Lung microvascular endothelial cell (primary cell): ENCODE data around the gene CHPF. TPM values are rescaled to one million over a fixed set of nuclear protein-coding genes. Genes with fewer than 3 reads are reported as not detected.

Experiments
- DNase-seq, 2 donors: peaks; one replicate each; pipeline versions ENCODE4 v3.0.0 to v3.0.0-alpha.2; 2010; ENCODE audit warnings: low read depth in 2 of 2
- total RNA-seq: library from RNA; depleted of rRNA; stranded (reverse); fragments of >200 nt; gene quantifications from 2 replicates; pipeline ENCODE4 v1.2.1, GENCODE V29; 2014

The CHPF gene, protein sequence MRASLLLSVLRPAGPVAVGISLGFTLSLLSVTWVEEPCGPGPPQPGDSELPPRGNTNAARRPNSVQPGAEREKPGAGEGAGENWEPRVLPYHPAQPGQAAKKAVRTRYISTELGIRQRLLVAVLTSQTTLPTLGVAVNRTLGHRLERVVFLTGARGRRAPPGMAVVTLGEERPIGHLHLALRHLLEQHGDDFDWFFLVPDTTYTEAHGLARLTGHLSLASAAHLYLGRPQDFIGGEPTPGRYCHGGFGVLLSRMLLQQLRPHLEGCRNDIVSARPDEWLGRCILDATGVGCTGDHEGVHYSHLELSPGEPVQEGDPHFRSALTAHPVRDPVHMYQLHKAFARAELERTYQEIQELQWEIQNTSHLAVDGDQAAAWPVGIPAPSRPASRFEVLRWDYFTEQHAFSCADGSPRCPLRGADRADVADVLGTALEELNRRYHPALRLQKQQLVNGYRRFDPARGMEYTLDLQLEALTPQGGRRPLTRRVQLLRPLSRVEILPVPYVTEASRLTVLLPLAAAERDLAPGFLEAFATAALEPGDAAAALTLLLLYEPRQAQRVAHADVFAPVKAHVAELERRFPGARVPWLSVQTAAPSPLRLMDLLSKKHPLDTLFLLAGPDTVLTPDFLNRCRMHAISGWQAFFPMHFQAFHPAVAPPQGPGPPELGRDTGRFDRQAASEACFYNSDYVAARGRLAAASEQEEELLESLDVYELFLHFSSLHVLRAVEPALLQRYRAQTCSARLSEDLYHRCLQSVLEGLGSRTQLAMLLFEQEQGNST
- total RNA-seq = 0.40 and 0.44 TPM in 2 replicates

DNA sequence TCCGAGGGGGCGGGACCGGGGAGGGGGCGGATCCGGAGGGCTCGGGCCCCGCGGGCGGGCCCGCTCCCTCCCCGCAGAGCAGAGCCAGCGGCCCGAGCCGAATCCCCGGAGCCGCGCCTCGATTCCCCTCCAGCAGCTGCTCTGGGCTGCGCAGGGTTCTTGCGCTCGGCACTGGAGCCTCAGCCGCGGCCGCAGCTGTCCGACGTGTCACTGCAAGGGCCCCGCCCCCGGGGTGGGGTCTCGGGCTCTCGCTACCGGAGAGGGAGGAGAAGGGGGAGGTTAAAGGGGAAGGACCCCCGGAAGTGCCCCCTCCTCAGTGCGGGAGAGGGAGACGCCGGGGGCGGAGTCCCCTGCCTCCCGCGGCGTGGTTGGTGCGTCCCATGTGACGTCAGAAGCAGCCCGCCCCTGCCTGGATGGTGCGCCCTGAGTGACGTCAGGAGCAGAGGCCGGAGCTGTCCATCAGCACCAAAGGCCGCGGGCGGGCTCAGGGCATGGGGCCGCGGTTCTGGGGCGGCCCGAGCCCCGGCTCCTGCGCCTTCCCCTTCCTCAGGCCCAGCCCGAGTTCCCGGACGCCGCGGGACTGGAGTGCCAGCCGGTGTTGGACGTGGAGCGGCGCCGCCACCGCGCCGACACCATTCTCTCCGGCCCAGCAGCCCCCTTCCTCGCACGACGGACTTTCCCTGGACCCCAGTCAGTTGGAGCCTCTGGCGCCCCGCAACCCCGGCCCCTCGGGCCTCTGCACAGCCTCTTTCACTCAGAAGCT, at the start of gene CHPF, which contains the start of gene TMEM198:
CHPF (minus strand) TSS at position 214 of the 763 bp plus-strand sequence. CDS start 271 bp downstream, outside the sequence.
TMEM198 (plus strand) TSS at position 433 of the 763 bp plus-strand sequence. CDS start 700 bp downstream, outside the sequence.
- DNase-seq = peak; percentile 90 to 93

DNA sequence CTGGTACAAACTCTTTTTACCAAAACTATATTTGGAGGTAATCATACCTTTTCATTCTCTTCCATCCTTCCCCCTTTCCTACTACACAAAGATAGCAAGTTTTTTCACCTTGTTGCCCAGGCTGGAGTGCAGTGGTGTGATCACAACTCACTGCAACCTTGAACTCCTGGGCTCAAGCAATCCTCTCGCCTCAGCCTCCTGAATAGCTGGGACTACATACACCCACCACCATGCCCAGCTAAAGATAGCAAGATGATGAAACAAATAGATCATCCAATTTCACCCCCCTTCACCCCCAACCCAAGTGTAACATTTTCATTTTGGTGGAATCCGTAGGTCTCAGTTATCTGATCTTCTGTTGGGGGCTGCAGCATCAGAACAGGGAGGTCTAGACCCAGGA, 49.5 kb upstream of the CHPF start:
- no peak for DNase-seq

GRCh38 chr2:219592736-219593135, 49.1 kb upstream of the CHPF start:
- DNase-seq = no peak

DNA sequence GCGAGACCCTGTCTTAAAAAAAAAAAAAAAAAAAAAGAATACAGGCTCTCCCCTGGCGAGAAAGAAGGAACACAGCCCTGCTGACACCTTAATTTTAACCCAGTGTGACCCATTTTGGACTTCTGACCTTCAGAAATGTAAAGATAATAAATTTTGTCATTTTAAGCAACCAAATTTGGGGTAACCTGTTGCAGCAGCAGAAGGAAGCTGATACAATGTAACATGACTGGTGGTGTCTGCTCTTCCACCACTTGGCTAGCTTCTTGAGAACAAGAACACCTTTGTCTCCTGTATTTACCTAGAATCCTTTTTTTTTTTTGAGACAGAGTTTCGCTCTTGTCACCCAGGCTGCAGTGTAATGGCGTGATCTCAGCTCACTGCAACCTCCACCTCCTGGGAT, 47.5 kb upstream of the CHPF start:
- no peak for DNase-seq

GRCh38 chr2:219581346-219581745, 37.7 kb upstream of the CHPF start:
- DNase-seq = no peak

DNA sequence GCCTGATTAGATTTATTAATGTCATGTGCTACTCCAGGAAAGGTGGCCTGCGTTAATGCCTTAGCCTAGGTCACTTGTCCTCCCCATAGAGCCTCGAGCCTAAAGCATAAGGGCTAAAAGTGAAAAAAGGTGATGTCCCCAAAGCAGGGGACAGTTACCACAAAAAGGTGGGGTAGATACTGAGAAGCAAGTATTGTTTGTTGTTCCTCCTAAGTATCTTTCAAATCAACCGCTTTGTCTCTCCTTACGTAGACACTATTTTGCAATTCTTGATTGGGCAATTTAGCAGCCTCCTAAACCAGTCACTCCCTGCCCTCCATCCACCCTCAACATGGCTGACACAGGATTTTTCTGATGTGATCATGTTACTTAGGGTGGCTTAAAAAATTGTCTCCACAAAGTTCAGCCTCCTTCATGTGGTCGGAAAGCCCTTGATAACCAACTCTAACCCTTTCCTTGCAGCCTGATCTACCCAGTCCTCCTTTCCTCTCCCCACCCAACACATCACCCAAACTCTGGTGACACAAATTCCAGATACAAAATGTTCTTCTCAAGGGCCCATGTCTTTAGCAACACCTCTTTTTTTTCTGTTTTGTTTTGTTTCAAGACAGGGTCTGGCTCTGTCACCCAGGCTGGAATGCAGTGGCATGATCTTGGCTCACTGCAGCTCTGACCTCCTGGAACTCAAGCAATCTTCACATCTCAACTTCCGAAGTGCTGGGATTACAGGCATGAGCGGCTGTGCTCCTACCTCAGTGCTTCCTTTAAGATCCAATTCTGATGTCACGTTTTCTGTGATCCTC, 35.4 kb upstream of the CHPF start:
- DNase-seq = no peak

DNA sequence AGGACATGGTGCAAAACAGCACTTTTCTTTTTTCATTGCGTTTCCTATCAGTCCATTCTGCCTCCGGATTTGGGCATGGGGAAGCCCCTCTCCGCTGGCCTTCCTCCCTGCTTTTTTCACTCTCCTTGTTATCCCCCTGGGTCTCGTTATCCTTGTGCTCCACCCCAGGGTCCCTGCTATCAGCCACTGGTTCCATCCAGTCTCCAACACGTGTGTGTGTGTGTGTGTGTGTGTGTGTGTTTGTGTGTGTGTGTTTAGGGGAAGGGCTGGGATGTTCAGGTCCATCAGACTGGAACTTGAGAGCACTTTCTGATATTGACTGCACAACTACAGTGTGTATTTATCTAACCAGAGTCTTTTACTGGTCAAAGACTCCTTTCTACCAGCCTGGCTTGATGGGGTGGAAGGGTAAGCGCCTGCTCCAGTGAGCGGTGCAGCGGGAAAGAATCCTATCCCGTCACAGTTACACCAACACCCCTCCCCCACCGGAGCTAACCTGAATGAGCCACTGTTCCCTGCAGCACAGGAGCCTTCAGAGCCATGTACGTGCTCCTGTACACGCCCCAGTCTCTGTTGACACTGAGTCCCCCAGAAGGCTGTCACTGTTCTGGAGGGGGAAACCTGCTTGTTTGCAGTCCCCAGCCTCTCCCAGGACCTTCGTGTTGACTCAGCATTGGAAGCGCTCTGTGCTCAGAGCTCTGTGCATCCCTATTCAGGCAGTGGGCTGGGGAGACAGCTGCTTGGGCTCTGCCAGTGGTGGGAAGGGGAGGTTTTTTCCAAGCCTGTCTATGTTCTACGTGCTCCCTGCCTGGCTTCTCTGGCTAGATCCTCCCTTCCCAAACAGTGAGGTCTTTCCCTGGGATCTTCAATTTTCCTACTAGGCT, 33.1 kb upstream of the CHPF start:
- DNase-seq = no peak

- no peak for DNase-seq
Measured at GRCh38 chr2:219575566-219576504, 32.2 kb upstream of the CHPF start.

DNA sequence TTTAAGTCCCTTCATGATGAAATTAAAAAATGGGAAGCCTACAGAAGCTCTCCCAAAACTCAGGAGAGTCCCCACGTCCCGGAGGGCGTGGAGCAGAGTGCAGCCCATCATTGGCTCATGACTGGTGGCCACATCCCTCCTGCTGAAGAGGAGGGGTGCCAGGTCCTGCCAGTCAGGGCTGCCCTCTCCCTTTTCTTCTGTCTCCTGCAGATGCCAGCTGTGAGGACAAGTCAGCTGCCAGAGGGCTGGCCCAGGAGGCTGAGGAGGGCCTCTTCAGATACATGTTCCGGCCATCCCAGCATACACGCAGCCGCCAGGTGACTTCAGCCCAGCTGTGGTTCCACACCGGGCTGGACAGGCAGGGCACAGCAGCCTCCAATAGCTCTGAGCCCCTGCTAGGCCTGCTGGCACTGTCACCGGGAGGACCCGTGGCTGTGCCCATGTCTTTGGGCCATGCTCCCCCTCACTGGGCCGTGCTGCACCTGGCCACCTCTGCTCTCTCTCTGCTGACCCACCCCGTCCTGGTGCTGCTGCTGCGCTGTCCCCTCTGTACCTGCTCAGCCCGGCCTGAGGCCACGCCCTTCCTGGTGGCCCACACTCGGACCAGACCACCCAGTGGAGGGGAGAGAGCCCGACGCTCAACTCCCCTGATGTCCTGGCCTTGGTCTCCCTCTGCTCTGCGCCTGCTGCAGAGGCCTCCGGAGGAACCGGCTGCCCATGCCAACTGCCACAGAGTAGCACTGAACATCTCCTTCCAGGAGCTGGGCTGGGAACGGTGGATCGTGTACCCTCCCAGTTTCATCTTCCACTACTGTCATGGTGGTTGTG, 31.1 kb upstream of the CHPF start:
- DNase-seq = no peak

- DNase-seq = no peak
Measured at GRCh38 chr2:219573166-219573565, 29.6 kb upstream of the CHPF start.

DNA sequence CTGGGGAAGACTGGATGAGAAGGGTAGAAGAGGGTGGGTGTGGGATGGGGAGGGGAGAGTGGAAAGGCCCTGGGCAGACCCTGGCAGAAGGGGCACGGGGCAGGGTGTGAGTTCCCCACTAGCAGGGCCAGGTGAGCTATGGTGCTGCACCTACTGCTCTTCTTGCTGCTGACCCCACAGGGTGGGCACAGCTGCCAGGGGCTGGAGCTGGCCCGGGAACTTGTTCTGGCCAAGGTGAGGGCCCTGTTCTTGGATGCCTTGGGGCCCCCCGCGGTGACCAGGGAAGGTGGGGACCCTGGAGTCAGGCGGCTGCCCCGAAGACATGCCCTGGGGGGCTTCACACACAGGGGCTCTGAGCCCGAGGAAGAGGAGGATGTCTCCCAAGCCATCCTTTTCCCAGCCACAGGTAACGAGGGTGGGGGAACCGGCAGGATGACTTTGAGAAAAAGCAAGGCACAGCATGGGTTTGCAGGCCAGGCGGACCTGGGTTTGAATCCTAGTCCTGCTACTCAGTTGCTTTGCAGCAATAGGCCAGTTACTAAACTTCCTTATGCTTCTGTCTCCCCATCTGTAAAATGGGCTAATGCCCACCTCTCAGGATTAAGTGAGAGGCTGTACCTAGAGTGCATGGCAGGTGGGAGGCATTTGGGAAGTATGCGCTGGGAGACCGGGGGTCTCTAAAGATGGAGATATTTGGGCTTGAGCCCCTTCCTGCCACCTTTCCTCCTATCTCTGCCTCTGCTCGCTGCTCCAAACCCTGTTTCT, 28.8 kb upstream of the CHPF start, which contains the start of gene INHA:
INHA (plus strand) TSS at position 74 of the 765 bp plus-strand sequence; CDS start at position 139, 65 bp downstream.
- no peak for DNase-seq

DNA sequence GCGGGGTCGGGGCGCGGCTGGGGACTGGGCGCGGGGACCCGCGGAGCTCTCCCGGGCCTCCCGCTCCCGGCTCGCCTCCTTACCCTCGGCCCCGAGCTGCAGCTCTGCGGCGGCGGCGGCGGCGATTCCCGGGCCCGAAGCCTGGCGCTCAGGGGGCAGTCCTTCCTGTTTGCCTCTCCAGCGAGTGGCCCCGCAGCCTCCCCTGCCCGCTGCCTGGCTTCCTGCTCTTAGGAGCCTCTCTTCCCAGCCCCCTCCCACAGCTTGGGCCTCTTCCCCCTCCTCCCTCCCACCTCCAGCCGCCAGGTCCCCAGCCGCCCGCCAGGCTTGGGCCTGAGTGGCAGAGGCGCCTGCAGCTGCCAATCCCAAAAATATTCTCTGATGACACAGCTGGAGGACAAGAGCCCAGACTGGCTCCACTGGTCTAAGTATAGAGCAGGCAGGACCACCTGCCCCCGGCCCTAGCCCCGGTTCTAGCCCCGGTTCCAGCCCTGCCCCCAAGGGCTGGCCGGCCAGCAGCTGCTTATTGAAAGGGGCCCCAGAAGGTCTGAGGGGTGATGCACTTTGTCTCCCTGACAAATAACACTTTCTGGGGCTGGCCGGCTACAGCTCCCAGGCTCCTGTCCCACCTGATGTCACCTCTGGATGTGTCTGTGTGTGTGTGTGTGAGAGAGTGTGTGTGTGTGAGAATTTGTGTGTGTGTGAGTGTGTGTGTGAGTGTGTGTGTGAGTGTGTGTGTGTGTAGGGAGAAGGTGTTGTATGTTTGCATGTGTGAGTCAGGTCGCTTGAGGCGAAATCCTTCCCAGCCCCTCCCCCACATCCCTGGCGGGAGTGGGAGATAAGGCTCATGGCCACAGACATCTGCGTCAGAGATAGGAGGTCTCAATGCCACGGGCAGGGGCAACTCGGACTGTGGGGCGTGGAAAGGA, 28.0 kb upstream of the CHPF start, which contains the start of gene OBSL1:
OBSL1 (minus strand) TSS at position 229 of the 926 bp plus-strand sequence. CDS start 307 bp downstream, outside the sequence.
- DNase-seq = peak; percentile 39 to 71

DNA sequence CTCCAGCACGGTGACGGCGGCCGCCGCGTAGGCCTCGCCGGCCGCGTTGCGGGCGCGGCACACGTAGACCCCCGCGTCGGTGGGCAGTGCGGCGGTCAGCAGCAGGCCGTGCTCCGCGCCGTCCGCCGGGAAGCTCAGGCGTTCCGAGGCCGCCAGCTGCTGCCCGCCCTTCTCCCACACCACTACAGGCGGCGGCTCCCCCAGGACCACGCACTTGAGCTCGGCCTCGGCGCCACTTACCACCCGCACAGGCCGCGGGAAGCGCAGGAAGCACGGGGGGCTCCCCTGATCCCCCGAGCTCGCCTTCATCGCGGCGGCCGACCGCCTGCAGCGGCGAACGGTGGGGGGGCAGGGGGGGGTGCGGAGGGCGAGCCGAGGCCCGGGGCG, 27.3 kb upstream of the CHPF start:
- peak; percentile 32 to 50 for DNase-seq

DNA sequence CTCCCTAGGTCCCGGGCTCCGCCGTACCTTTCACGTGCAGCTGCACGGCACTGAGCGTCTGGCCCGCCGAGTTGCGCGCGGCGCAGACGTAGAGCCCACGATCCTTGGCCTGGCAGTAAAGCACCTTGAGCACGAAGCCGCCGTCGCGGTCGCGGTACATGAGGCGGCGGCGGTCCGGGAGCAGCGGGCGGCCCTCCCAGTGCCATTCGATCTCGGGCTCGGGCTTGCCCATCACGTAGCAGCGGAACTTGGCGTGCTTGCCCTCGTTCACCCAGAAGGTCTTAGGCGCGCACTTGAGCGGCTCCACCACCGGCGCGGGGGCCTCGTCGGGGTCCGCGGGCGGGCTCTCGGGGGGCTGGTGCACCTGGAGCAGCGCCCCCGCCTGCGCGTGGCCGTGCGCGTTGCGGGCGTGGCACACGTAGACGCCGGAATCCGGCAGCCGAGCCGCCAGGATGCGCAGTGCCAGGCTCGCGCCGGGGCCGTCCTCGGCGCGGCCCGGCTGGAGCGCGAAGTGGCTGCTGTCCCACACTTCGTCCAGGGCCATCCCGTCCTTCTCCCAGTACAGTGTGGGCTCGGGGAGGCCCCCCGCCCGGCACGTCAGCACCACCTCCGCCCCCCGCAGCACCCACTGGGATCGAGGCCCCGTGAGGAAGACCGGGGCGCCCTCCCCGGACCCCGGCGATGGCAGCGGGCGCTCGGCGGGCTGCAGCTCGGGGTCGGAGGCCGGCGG, 26.8 kb upstream of the CHPF start:
- DNase-seq = peak; percentile 19 to 54

GRCh38 chr2:219569635-219570034, 26.0 kb upstream of the CHPF start:
- DNase-seq = no peak
